Measurements from ENCODE around the gene OR7C1.
"Not testable (repeated sequence)": the region's sequence is repeated elsewhere in the genome, so short reads cannot be mapped to it uniquely, and the experiment has no call there.

DNA sequence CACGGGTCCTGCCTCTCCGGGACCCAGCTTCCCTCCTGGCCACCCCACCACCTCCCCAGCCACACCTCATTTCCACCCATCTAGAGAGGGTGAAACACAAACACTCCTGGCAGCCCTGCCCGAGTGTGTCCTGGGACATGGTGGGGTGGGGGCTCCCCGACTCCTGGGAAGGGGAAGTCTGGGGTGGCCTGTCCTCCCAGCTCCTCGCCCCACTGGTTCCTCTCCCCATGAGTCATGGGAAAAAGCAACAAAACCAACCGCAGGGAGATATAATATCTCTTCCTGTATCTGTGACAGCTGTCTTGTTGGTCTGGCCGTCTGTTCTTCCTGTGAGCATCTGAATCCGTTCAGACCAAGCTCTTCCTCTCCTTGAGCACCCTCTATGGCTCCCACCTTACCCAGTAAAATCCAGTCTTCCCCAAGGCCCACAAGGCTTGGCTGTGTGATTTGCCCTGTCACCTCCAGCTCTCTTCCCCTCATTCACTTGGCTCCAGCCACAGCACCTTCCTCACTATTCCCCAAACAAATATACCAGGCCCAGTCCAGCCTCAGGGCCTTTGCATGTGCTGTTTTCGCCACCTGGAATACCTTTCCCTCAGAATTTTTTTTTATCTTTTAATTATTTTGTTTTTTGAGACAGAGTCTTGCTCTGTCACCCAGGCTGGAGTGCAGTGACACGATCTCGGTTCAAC, 49.7 kb downstream of the OR7C1 start:
- TF ChIP-seq, protein P1, sequence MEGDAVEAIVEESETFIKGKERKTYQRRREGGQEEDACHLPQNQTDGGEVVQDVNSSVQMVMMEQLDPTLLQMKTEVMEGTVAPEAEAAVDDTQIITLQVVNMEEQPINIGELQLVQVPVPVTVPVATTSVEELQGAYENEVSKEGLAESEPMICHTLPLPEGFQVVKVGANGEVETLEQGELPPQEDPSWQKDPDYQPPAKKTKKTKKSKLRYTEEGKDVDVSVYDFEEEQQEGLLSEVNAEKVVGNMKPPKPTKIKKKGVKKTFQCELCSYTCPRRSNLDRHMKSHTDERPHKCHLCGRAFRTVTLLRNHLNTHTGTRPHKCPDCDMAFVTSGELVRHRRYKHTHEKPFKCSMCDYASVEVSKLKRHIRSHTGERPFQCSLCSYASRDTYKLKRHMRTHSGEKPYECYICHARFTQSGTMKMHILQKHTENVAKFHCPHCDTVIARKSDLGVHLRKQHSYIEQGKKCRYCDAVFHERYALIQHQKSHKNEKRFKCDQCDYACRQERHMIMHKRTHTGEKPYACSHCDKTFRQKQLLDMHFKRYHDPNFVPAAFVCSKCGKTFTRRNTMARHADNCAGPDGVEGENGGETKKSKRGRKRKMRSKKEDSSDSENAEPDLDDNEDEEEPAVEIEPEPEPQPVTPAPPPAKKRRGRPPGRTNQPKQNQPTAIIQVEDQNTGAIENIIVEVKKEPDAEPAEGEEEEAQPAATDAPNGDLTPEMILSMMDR (IDR thresholded peaks at IDR 0.05): not testable (repeated sequence)
- not testable (repeated sequence) for TF ChIP-seq POLR2A (IDR thresholded peaks at IDR 0.05)

All from gastroesophageal sphincter (tissue), 3 donors.